GM18502 (cell line): ENCODE results near the gene RIOX2.
"Not testable (repeated sequence)": the region's sequence is repeated elsewhere in the genome, so short reads cannot be mapped to it uniquely, and the experiment has no call there.

ENCODE experiments used
- ATAC-seq: cut with Tn5 transposase; IDR thresholded peaks from one replicate; pipeline ENCODE4 v1.9.1; 2021; ENCODE audit warnings: mild to moderate bottlenecking; ENCODE audit not compliant: unreplicated experiment, poor library complexity

RIOX2 gene

DNA sequence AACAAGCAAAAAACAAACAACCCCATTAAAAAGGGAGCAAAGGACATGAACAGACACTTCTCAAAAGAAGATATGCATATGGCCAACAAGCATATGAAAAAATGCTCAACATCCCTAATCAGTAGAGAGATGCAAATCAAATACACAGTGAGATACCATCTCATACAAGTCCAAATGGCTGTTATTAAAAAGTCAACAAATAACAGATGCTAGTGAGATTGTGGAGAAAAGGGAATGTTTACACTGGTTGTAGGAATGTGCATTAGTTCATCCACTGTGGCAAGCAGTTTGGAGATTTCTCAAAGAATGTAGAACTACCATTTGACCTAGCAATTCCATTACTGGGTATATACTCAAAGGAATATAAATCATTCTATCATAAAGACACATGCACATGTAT lies 44.5 kb downstream of the RIOX2 start:
- ATAC-seq: no peak

GRCh38 chr3:97917813-97918536 lies 54.3 kb downstream of the RIOX2 start:
- no peak for ATAC-seq

DNA sequence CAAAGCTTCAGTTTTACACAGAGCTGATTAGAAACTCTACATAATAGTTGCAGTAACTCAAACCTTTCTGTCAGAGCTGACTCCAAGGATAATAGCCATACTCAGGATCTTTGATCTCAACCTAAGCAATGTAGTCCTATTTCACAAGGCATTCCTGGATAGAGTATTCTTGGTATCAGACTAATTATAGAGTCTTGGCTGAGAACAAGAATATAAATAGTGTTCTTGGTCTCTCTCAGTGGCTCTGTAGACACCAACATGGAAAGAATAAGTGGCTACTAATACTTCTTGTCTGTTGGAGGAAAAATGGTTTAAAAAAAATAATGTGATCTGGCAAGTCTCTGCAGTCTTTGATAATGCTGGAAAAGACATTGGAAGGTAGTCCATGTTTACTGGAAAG lies 55.7 kb downstream of the RIOX2 start:
- no peak for ATAC-seq

DNA sequence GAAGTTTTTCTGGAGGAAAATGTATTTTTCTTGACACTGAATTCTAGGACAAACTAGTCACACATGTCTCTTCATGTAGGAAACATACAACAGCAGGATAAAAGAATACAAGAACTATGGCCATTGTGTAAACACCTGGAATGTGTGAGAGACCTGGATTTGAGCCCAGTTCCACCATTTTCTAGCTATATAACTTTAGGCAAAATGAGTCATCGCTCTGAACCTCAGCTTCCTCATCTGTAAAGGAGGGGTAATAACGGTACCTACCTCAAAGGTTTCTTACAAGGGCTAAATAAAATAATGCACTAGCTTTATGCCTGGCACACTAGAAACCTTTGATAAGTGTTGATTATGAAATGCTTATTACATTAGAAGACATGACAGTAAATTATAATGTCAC lies 57.8 kb downstream of the RIOX2 start:
- no peak for ATAC-seq

- no peak for ATAC-seq
These were observed 60.8 kb downstream of the RIOX2 start for GRCh38 chr3:97911459-97911858.

- ATAC-seq: no peak
These were observed 61.3 kb downstream of the RIOX2 start for GRCh38 chr3:97910931-97911351.

DNA sequence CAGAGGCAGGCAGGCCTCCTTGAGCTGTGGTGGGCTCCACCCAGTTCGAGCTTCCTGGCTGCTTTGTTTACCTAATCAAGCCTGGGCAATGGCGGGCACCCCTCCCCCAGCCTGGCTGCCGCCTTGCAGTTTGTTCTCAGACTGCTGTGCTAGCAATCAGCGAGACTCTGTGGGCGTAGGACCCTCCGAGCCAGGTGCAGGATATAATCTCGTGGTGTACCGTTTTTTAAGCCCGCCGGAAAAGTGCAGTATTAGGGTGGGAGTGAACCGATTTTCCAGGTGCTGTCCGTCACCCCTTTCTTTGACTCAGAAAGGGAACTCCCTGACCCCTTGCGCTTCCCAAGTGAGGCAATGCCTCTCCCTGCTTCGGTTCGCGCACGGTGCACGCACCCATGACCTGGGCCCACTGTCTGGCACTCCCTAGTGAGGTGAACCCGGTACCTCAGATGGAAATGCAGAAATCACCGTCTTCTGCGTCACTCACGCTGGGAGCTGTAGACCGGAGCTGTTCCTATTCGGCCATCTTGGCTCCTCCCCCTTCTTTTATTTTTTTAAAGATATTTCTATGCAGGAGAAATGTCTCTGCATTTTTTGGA lies 61.9 kb downstream of the RIOX2 start:
- not testable (repeated sequence) for ATAC-seq

DNA sequence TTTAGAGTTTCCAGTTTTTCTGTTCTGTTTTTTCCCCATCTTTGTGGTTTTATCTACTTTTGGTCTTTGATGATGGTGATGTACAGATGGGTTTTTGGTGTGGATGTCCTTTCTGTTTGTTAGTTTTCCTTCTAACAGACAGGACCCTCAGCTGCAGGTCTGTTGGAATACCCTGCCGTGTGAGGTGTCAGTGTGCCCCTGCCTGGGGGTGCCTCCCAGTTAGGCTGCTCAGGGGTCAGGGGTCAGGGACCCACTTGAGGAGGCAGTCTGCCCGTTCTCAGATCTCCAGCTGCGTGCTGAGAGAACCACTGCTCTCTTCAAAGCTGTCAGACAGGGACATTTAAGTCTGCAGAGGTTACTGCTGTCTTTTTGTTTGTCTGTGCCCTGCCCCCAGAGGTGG lies 62.4 kb downstream of the RIOX2 start:
- not testable (repeated sequence) for ATAC-seq

DNA sequence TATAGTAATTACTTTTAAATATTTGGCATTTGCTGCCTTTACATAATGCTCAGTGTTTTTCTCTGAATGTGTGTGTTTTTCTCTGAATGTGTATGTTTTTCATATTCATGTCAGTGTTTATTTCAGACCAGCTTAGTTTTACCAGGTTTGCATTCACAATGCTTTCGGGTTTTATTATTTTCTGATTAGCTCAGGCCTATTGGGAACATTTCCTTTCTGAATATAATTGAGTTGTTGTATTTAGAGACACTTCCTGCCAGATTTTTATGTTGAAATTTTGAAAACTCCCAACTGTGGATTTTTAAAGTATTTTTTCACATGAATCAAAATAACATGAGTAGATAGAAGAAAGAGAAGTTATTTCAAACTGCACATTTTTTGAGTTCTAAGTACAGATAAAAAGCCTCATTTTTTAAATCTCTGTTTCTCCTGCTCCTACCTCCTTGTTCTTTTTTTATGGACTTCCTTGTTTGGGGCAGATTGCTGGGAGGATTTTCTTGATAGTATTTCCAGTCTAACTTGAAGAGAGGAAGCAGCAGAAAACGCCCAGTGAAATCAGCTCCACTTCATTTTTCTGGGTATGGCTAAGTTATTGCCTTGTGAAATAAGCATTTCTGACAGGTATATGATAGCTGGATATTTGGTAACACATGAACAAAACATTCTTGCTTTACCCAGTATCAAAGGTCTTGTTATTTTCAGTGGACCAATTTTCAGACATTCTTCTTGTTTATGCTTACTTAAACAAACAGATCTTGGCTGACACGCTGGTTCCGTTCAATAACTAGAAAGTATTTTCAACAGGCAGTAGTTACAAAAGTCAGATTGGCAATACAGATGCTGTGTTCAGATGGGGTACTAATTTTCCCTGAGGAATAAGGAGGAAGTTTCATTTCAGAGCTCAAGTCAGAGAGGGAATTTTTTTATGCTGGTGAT lies 70.7 kb downstream of the RIOX2 start:
- ATAC-seq: no peak

DNA sequence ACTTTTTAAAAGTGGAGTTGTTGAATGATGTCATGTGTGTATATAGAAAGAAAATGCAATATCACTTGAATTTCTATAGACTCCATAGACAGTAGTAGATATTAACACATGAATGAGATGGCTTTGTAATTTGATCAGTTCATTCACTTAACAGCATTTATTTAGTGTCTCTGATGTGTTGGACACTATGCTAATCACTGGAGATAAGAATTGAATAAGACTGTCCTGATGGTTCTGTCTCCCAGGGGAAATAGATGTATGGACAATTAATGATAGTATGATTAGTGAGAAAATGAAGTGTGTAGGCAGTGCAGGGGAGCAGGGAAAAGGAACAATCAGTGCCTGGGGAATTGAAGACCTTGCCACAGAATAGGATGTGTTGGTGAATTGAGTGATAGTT lies 72.9 kb downstream of the RIOX2 start:
- ATAC-seq: no peak

DNA sequence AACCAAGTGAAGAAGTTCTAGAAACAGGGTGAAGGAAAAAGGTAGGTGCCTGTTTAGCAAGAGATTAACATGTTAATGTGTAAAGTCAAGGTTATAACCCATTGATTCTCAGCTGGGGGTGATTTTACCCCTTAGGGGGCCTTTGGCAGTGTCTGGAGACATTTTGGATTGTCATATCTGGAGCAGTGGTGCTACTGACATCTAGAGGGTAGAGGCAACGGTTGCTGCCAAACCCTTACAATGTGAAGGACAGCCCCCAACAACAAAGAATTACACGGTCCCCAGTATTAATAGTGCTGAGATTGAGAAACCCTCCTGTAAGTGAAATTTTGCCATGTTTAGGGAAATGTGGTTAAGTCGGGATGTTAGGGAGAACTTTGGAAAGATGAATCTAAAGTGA lies 75.7 kb downstream of the RIOX2 start:
- no peak for ATAC-seq

GRCh38 chr3:97896129-97896528 lies 76.1 kb downstream of the RIOX2 start:
- no peak for ATAC-seq

DNA sequence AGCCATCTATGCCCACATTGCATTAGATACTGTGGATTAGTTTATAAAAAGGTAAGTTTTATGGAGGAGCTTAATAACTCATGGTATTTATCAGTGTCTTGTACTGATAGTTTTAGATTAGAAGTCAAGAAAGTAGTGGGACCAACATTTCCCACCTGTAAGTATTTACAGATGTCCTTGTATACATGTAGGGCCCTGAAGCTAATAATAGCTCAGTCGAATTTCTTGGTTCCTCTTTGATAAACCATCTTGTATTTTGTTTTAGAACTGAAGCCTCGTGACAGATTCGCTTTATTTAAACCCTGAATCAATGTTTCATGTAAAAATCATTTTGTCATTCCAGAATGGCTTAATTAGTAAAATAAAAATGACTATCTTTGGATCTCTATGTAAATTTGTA lies 77.0 kb downstream of the RIOX2 start:
- peak; percentile 91 for ATAC-seq

DNA sequence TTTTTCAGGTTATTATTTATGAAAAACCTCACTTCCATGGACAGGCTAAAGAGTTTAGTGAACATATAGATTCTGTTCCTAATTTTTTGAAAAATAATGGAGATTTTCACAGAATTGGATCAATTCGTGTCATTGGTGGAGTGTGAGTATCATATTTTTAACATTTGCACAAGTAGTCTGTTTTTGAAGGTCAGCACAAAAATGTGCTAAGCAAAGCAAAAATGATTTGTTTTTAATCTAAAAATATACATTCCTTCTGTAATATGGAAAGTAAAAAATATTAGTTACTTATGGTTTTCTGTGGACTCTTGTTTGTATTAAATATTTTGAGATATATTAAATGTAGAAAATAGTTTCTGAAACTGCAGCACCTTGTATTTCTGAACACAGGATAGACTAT lies 79.4 kb downstream of the RIOX2 start:
- ATAC-seq: no peak
